H9 (cell line): ENCODE measurements around the gene ESPNL. TPM values are rescaled to one million over a fixed set of nuclear protein-coding genes. Genes with fewer than 3 reads are reported as not detected.
A peak's percentile ranks its signal among the peaks of the same experiment; 100 is the strongest.

Source experiments
- DNase-seq: peaks from one replicate; pipeline ENCODE4 v3.0.0-alpha.2; 2017
- H2AFZ ChIP-seq: one replicate; pipeline ENCODE4 v1.6.1; 2013; ENCODE audit warnings: mild to moderate bottlenecking, low read length, control low read depth, moderate library complexity
- H2AK5ac ChIP-seq: 2 replicates; pipeline ENCODE4 v1.6.1; 2013; ENCODE audit warnings: low read length, control low read depth, mixed read lengths; ENCODE audit not compliant: insufficient read length
- H2BK120ac ChIP-seq: one replicate; pipeline ENCODE4 v1.6.1; 2013; ENCODE audit warnings: low read depth, mild to moderate bottlenecking, low read length, control low read depth, inconsistent platforms; ENCODE audit not compliant: poor library complexity, severe bottlenecking
- H2BK12ac ChIP-seq: 2 replicates; pipeline ENCODE4 v1.6.1; 2013; ENCODE audit warnings: low read length, control low read depth, mixed read lengths, low read depth; ENCODE audit not compliant: insufficient read length
- H2BK15ac ChIP-seq: 2 replicates; pipeline ENCODE4 v1.6.1; 2013; ENCODE audit warnings: low read depth, low read length, control low read depth
- H2BK20ac ChIP-seq: one replicate; pipeline ENCODE4 v1.6.1; 2013; ENCODE audit warnings: low read depth, mild to moderate bottlenecking, low read length, control low read depth, inconsistent platforms; ENCODE audit not compliant: poor library complexity, severe bottlenecking
- H2BK5ac ChIP-seq: 2 replicates; pipeline ENCODE4 v1.6.1; 2013; ENCODE audit warnings: low read length, control low read depth, mixed read lengths; ENCODE audit not compliant: insufficient read length
- H3K14ac ChIP-seq: 2 replicates; pipeline ENCODE4 v1.6.1; 2013; ENCODE audit warnings: low read length, control low read depth; ENCODE audit not compliant: insufficient read depth
- H3K18ac ChIP-seq: 2 replicates; pipeline ENCODE4 v1.6.1; 2013; ENCODE audit warnings: low read depth, mild to moderate bottlenecking, mixed read lengths, low read length, control low read depth; ENCODE audit not compliant: insufficient read length
- H3K23ac ChIP-seq: 2 replicates; pipeline ENCODE4 v1.6.1; 2013; ENCODE audit warnings: low read length, control low read depth, mixed read lengths, low read depth; ENCODE audit not compliant: insufficient read length
- H3K23me2 ChIP-seq: 2 replicates; pipeline ENCODE4 v1.6.1; 2013; ENCODE audit warnings: low read depth, mild to moderate bottlenecking, mixed read lengths, low read length, control low read depth; ENCODE audit not compliant: insufficient read length, poor library complexity, severe bottlenecking
- H3K27ac ChIP-seq: 2 replicates; pipeline ENCODE4 v1.5.1; 2013; ENCODE audit warnings: low read length, control low read depth, mixed read lengths, low read depth; ENCODE audit not compliant: insufficient read length
- H3K27me3 ChIP-seq: 2 replicates; pipeline ENCODE4 v1.6.1; 2013; ENCODE audit warnings: low read length, control low read depth, inconsistent platforms; ENCODE audit not compliant: insufficient read depth
- H3K4ac ChIP-seq: 2 replicates; pipeline ENCODE4 v1.6.1; 2013; ENCODE audit warnings: low read depth, mild to moderate bottlenecking, control low read depth, inconsistent platforms, low read length, moderate library complexity
- H3K4me1 ChIP-seq: 2 replicates; pipeline ENCODE4 v1.6.1; 2013; ENCODE audit warnings: low read length, control low read depth, inconsistent platforms; ENCODE audit not compliant: insufficient read depth
- H3K4me2 ChIP-seq: 2 replicates; pipeline ENCODE4 v1.6.1; 2013; ENCODE audit warnings: low read length, control low read depth, mixed read lengths; ENCODE audit not compliant: insufficient read length, insufficient read depth
- H3K56ac ChIP-seq: 2 replicates; pipeline ENCODE4 v1.6.1; 2013; ENCODE audit warnings: low read depth, mild to moderate bottlenecking, mixed read lengths, low read length, control low read depth; ENCODE audit not compliant: insufficient read length
- H3K79me1 ChIP-seq: 2 replicates; pipeline ENCODE4 v1.6.1; 2013; ENCODE audit warnings: low read depth, mild to moderate bottlenecking, moderate library complexity, low read length, control low read depth, inconsistent platforms; ENCODE audit not compliant: insufficient read depth, poor library complexity, severe bottlenecking
- H3K79me2 ChIP-seq: 2 replicates; pipeline ENCODE4 v1.6.1; 2013; ENCODE audit warnings: low read length, control low read depth, inconsistent platforms; ENCODE audit not compliant: insufficient read depth
- H3K9ac ChIP-seq: 2 replicates; pipeline ENCODE4 v1.6.1; 2013; ENCODE audit warnings: low read length, control low read depth, mixed read lengths; ENCODE audit not compliant: insufficient read length; ENCODE audit errors: extremely low read depth
- H3K9me3 ChIP-seq: one replicate; pipeline ENCODE4 v1.6.1; 2013; ENCODE audit warnings: low read depth, low read length, inconsistent platforms; ENCODE audit not compliant: control insufficient read depth
- H3T11ph ChIP-seq: one replicate; pipeline ENCODE4 v1.6.1; 2013; ENCODE audit warnings: mild to moderate bottlenecking, low read length, control low read depth, inconsistent platforms
- H4K20me1 ChIP-seq: one replicate; pipeline ENCODE4 v1.6.1; 2013; ENCODE audit not compliant: control insufficient read depth, insufficient read length, insufficient read depth
- H4K5ac ChIP-seq: 2 replicates; pipeline ENCODE4 v1.6.1; 2013; ENCODE audit warnings: low read depth, mild to moderate bottlenecking, mixed read lengths, low read length, control low read depth; ENCODE audit not compliant: insufficient read length
- H4K8ac ChIP-seq: replicated peaks from 2 replicates; pipeline ENCODE4 v1.6.1; 2013; ENCODE audit warnings: low read length, control low read depth, mixed read lengths, low read depth; ENCODE audit not compliant: insufficient read length
- H4K91ac ChIP-seq: 2 replicates; pipeline ENCODE4 v1.6.1; 2013; ENCODE audit warnings: low read depth, mild to moderate bottlenecking, moderate library complexity, mixed read lengths, low read length, control low read depth; ENCODE audit not compliant: insufficient read length
- H3K27ac Mint-ChIP-seq, 3 experiments: 2 replicates in 2 of 3; 3 replicates in 1 of 3; pipeline ENCODE4 v1.8.0; 2020 to 2021; ENCODE audit warnings: mixed read lengths in 3 of 3, mild to moderate bottlenecking in 1 of 3, moderate library complexity in 1 of 3
- H3K27me3 Mint-ChIP-seq: 2 replicates; pipeline ENCODE4 v1.8.0; 2021; ENCODE audit warnings: low read depth, mild to moderate bottlenecking, moderate library complexity, mixed read lengths
- H3K36me3 Mint-ChIP-seq, 3 experiments: 2 replicates in 2 of 3; 3 replicates in 1 of 3; pipeline ENCODE4 v1.8.0; 2020 to 2021; ENCODE audit warnings: low read depth in 3 of 3, mixed read lengths in 3 of 3; ENCODE audit not compliant: insufficient read depth in 1 of 3
- H3K4me1 Mint-ChIP-seq, 2 experiments: 2 replicates each; pipeline ENCODE4 v1.8.0; 2020; ENCODE audit warnings: mixed read lengths in 2 of 2
- H3K4me3 Mint-ChIP-seq, 2 experiments: 2 replicates in 1 of 2; 3 replicates in 1 of 2; pipeline ENCODE4 v1.8.0; 2020 to 2021; ENCODE audit warnings: mild to moderate bottlenecking in 2 of 2, mixed read lengths in 2 of 2, moderate library complexity in 1 of 2
- H3K9me3 Mint-ChIP-seq, 2 experiments: 2 replicates in 1 of 2; 3 replicates in 1 of 2; pipeline ENCODE4 v1.8.0; 2020; ENCODE audit warnings: mild to moderate bottlenecking in 2 of 2, mixed read lengths in 2 of 2, moderate library complexity in 1 of 2
- CTCF ChIP-seq: fragments of 200-600 bp; sonication (generic); conservative IDR thresholded peaks from 3 replicates; pipeline ENCODE4 v1.8.0; 2021; ENCODE audit warnings: antibody characterized with exemption, mild to moderate bottlenecking
- WGBS: extraction: QIAGEN DNeasy Blood & Tissue Kit; methylation state at CpG from one replicate; pipeline ENCODE4 v1.1.7; 2013; ENCODE audit warnings: missing lambda C conversion rate, low lambda C conversion rate, mixed read lengths; ENCODE audit not compliant: insufficient read length; ENCODE audit errors: extremely low coverage; 5-methylcytosine and 5-hydroxymethylcytosine counted together
- total RNA-seq: library from RNA; stranded (reverse); gene quantifications from 2 replicates; pipeline ENCODE4 v1.2.1, GENCODE V29; 2021

The ESPNL gene
- total RNA-seq, 1 experiment from 2014 or later = 0.17 TPM

DNA sequence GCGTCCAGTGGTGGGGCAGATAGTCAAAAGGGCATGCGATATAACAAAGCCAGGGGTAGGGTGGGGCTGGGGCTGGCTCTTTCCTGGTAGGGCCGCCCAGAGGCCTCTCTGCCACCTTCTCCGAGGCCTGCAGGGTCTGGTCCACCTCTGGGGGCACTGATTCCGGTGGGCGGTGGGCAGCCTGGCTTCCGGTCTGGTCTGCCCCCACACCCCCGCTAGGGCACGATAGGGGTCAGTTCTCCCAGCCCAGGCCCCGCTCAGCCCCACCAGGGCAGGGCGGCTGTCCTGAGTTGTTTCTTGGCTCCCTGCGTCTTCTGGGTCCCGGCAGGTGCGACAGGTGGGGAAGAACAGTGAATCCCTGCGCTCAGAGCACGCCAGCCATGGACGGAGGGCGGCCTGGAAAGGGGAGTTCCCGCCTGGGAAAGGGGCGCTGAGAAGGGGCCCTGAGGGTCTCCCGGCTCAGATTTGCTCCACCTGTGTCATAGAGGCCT, 57.9 kb downstream of the ESPNL start:
- Mint-ChIP-seq H3K9me3 (no peaks in the 10 kb centered on the region), H3K27ac (no peak overlapping the region), H3K4me1 (peaks cover 12 to 18% of the 10 kb centered on the region in 2 experiments), H3K36me3 (no peaks in the 10 kb centered on the region; a peak in 2 of 7 replicates), H3K4me3 (peak overlapping the region; percentile 53 to 77), H3K27me3 (peaks cover 41% of the 10 kb centered on the region)
- no peak for DNase-seq
- H3K79me2 ChIP-seq = no peaks in the 10 kb centered on the region
- H3K14ac ChIP-seq = no peak overlapping the region
- H3T11ph ChIP-seq = no peak overlapping the region
- no peak overlapping the region for H2AK5ac ChIP-seq
- H3K27me3 ChIP-seq = peaks cover 9% of the 10 kb centered on the region; the same call in 1 of the 2 replicates
- peaks cover 10% of the 10 kb centered on the region for H3K23me2 ChIP-seq
- H4K91ac ChIP-seq = no peak overlapping the region
- no peaks in the 10 kb centered on the region for H4K20me1 ChIP-seq
- H3K56ac ChIP-seq = no peak overlapping the region
- H3K79me1 ChIP-seq = no peaks in the 10 kb centered on the region
- no peak overlapping the region for H4K5ac ChIP-seq
- H2BK12ac ChIP-seq = no peak overlapping the region
- H3K9ac ChIP-seq = no peak overlapping the region
- no peak for TF ChIP-seq CTCF
- no peak overlapping the region for H4K8ac ChIP-seq
- no peak overlapping the region for H2BK5ac ChIP-seq
- H3K4me2 ChIP-seq = peak overlapping the region; percentile 49
- no peak overlapping the region for H2AFZ ChIP-seq
- no peaks in the 10 kb centered on the region for H3K9me3 ChIP-seq
- H2BK20ac ChIP-seq = no peak overlapping the region
- no peaks in the 10 kb centered on the region for H3K4me1 ChIP-seq
- no peak overlapping the region for H3K27ac ChIP-seq
- no peak overlapping the region for H2BK120ac ChIP-seq
- H2BK15ac ChIP-seq = no peak overlapping the region
- WGBS = no CpG with 5 or more reads among the region's 21 CpGs
- no peak overlapping the region for H3K23ac ChIP-seq
- H3K4ac ChIP-seq = no peak overlapping the region
- no peak overlapping the region for H3K18ac ChIP-seq
